ENCODE data around the gene SLC16A4.

- TF ChIP-seq SP1 (CRISPR knock-in tag; conservative IDR thresholded peaks at IDR 0.05) (no peak), ZBTB21 (CRISPR knock-in tag; IDR thresholded peaks at IDR 0.05; ENCODE audit: borderline replicate concordance) (no peak), SMAD3 (CRISPR knock-in tag; IDR thresholded peaks at IDR 0.05; ENCODE audit: borderline replicate concordance) (no peak), E2F5 (CRISPR knock-in tag; IDR thresholded peaks at IDR 0.05) (no peak), CREB1 (CRISPR knock-in tag; IDR thresholded peaks at IDR 0.05) (no peak), NFYB (CRISPR knock-in tag; conservative IDR thresholded peaks at IDR 0.05; ENCODE audit: low read depth) (no peak), TEAD1 (CRISPR knock-in tag; IDR thresholded peaks at IDR 0.05) (no peak), RELA (CRISPR knock-in tag; IDR thresholded peaks at IDR 0.05; ENCODE audit: borderline replicate concordance) (no peak), NR2C2 (CRISPR knock-in tag; IDR thresholded peaks at IDR 0.05) (no peak), SMAD4 (CRISPR knock-in tag; IDR thresholded peaks at IDR 0.05) (no peak), ETV6 (CRISPR knock-in tag; IDR thresholded peaks at IDR 0.05) (no peak)
- TF ChIP-seq, protein P1, sequence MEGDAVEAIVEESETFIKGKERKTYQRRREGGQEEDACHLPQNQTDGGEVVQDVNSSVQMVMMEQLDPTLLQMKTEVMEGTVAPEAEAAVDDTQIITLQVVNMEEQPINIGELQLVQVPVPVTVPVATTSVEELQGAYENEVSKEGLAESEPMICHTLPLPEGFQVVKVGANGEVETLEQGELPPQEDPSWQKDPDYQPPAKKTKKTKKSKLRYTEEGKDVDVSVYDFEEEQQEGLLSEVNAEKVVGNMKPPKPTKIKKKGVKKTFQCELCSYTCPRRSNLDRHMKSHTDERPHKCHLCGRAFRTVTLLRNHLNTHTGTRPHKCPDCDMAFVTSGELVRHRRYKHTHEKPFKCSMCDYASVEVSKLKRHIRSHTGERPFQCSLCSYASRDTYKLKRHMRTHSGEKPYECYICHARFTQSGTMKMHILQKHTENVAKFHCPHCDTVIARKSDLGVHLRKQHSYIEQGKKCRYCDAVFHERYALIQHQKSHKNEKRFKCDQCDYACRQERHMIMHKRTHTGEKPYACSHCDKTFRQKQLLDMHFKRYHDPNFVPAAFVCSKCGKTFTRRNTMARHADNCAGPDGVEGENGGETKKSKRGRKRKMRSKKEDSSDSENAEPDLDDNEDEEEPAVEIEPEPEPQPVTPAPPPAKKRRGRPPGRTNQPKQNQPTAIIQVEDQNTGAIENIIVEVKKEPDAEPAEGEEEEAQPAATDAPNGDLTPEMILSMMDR (IDR thresholded peaks at IDR 0.05): no peak
- TF ChIP-seq, protein P2, sequence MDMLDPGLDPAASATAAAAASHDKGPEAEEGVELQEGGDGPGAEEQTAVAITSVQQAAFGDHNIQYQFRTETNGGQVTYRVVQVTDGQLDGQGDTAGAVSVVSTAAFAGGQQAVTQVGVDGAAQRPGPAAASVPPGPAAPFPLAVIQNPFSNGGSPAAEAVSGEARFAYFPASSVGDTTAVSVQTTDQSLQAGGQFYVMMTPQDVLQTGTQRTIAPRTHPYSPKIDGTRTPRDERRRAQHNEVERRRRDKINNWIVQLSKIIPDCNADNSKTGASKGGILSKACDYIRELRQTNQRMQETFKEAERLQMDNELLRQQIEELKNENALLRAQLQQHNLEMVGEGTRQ (CRISPR knock-in tag; IDR thresholded peaks at IDR 0.05): no peak
These were observed 40.5 kb downstream of the SLC16A4 start for GRCh38 chr1:110350360-110350759.
